ENCODE results near the gene TMEM178A. TPM values are rescaled to one million over a fixed set of nuclear protein-coding genes. Genes with fewer than 3 reads are reported as not detected.

TMEM178A gene
- total and polyA plus RNA-seq, 2 of the 4 experiments (the other 2 are of a cell fraction), result 0.18 to 1.8 TPM

DNA sequence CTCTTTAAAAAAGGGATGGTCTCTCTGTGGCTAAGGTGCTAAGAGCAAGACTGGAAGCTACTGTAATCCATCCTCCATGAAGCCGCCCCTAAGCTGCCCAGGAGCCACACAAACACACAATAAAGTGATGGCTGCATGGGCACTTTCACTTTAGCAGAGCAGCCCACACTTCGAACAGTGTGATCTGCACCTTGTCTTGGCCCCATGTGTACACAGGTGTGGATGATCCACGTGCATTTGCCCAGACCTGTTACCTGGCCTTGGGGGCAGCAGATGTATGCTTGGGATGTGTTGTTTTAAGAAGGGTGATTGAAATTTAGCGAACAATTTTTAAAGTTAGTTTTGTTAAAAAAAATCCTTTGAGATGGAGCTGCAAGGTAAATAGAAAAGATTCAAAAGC is 39.9 kb downstream of the TMEM178A start:
- Histone ChIP-seq H2BK20ac (ENCODE audit: low read depth, low read length) (no peak overlapping the region), H2AK5ac (ENCODE audit: low read depth, low read length) (no peak overlapping the region), H3K9me1 (ENCODE audit: insufficient read depth, low read length) (no peaks in the 10 kb centered on the region), H3K23ac (ENCODE audit: low read depth, low read length) (no peak overlapping the region), H3K36me3 (ENCODE audit: control insufficient read depth, insufficient read depth, low read length) (no peaks in the 10 kb centered on the region), H3K56ac (ENCODE audit: extremely low read depth, insufficient read depth, low read length) (no peak overlapping the region), H2BK5ac (ENCODE audit: low read depth, low read length, poor library complexity, severe bottlenecking) (no peak overlapping the region), H4K5ac (ENCODE audit: low read depth, low read length) (no peak overlapping the region), H3K4ac (ENCODE audit: low read depth, low read length) (no peak overlapping the region), H3K4me2 (ENCODE audit: low read depth, low read length) (no peak overlapping the region), H3K9ac (ENCODE audit: low read depth, low read length) (no peak overlapping the region), H3K4me1 (ENCODE audit: control insufficient read depth, insufficient read depth, low read length) (no peaks in the 10 kb centered on the region), H2BK15ac (ENCODE audit: low read depth, low read length) (no peak overlapping the region), H3K14ac (replicated peaks; ENCODE audit: low read depth, low read length) (no peak overlapping the region), H3K9me3 (ENCODE audit: control insufficient read depth, insufficient read depth, low read length) (peaks cover 8% of the 10 kb centered on the region), H3K4me3 (ENCODE audit: insufficient read depth, low read depth, low read length) (no peak overlapping the region), H4K91ac (ENCODE audit: insufficient read depth, low read depth, low read length) (no peak overlapping the region), H3K27ac (ENCODE audit: insufficient read depth, low read length) (no peak overlapping the region), H4K20me1 (ENCODE audit: insufficient read depth, low read length) (no peaks in the 10 kb centered on the region), H2AK9ac (replicated peaks; ENCODE audit: low read depth, low read length, poor library complexity) (no peak overlapping the region), H3K18ac (ENCODE audit: low read depth, low read length) (no peak overlapping the region), H2AFZ (replicated peaks; ENCODE audit: low read length, poor library complexity) (peak overlapping the region; percentile 9), H2BK120ac (ENCODE audit: low read depth, low read length) (no peak overlapping the region), H4K8ac (ENCODE audit: low read depth in 2 of 2, low read length in 2 of 2) (no peak overlapping the region), H3K27me3 (ENCODE audit: control insufficient read depth, insufficient read depth, low read length) (no peaks in the 10 kb centered on the region), H3K79me1 (ENCODE audit: low read depth in 1 of 2, low read length in 2 of 2) (no peaks in the 10 kb centered on the region)
- POLR2A ChIA-PET (ENCODE audit: unreplicated experiment), result no interaction called here
- dilution Hi-C loops (cut with HindIII; ENCODE audit: low sequenced_read_pairs, unreplicated experiment) (no loop called here), intact Hi-C loops (cut with micrococcal nuclease) (no loop called here), in situ Hi-C loops (cut with MboI; ENCODE audit: low sequenced_read_pairs) (no loop called here)
- DNase-seq (no peak), ATAC-seq (ENCODE audit: low read depth) (no peak)
- CTCF ChIA-PET, result no interaction called here
- 100% methylated on average over 1 of the region's 4 CpGs for WGBS, 2 experiments (ENCODE audit: extremely low coverage in 2 of 2, insufficient read length in 1 of 2)
- no peak for TF ChIP-seq SMC3 (IDR thresholded peaks at IDR 0.05; ENCODE audit: low read depth, low read length)
- TF ChIP-seq, protein P1, sequence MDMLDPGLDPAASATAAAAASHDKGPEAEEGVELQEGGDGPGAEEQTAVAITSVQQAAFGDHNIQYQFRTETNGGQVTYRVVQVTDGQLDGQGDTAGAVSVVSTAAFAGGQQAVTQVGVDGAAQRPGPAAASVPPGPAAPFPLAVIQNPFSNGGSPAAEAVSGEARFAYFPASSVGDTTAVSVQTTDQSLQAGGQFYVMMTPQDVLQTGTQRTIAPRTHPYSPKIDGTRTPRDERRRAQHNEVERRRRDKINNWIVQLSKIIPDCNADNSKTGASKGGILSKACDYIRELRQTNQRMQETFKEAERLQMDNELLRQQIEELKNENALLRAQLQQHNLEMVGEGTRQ (IDR thresholded peaks at IDR 0.05; ENCODE audit: low read depth, low read length), result no peak
- TF ChIP-seq FOS (IDR thresholded peaks at IDR 0.05; ENCODE audit: low read depth, low read length), result no peak
- TF ChIP-seq NFE2L2 (IDR thresholded peaks at IDR 0.05; ENCODE audit: low read depth, low read length), result no peak
- TF ChIP-seq POLR2A (IDR thresholded peaks at IDR 0.05; ENCODE audit: low read depth, low read length), result no peak
- TF ChIP-seq, protein P2, sequence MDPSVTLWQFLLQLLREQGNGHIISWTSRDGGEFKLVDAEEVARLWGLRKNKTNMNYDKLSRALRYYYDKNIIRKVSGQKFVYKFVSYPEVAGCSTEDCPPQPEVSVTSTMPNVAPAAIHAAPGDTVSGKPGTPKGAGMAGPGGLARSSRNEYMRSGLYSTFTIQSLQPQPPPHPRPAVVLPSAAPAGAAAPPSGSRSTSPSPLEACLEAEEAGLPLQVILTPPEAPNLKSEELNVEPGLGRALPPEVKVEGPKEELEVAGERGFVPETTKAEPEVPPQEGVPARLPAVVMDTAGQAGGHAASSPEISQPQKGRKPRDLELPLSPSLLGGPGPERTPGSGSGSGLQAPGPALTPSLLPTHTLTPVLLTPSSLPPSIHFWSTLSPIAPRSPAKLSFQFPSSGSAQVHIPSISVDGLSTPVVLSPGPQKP (IDR thresholded peaks at IDR 0.05; ENCODE audit: borderline replicate concordance, low read depth, low read length), result no peak
- TF ChIP-seq CHD1 (IDR thresholded peaks at IDR 0.05; ENCODE audit: low read depth, low read length), result no peak
- TF ChIP-seq MAFK (IDR thresholded peaks at IDR 0.05; ENCODE audit: low read depth, low read length), result no peak
- TF ChIP-seq, protein P3, sequence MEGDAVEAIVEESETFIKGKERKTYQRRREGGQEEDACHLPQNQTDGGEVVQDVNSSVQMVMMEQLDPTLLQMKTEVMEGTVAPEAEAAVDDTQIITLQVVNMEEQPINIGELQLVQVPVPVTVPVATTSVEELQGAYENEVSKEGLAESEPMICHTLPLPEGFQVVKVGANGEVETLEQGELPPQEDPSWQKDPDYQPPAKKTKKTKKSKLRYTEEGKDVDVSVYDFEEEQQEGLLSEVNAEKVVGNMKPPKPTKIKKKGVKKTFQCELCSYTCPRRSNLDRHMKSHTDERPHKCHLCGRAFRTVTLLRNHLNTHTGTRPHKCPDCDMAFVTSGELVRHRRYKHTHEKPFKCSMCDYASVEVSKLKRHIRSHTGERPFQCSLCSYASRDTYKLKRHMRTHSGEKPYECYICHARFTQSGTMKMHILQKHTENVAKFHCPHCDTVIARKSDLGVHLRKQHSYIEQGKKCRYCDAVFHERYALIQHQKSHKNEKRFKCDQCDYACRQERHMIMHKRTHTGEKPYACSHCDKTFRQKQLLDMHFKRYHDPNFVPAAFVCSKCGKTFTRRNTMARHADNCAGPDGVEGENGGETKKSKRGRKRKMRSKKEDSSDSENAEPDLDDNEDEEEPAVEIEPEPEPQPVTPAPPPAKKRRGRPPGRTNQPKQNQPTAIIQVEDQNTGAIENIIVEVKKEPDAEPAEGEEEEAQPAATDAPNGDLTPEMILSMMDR (conservative IDR thresholded peaks at IDR 0.05; ENCODE audit: low read depth, low read length), result no peak
- no peak for TF ChIP-seq MXI1 (IDR thresholded peaks at IDR 0.05; ENCODE audit: borderline replicate concordance, low read depth, low read length)
- TF ChIP-seq CEBPB (IDR thresholded peaks at IDR 0.05; ENCODE audit: low read depth, low read length), result no peak
- no peak for TF ChIP-seq MAZ (IDR thresholded peaks at IDR 0.05; ENCODE audit: borderline replicate concordance, low read depth, low read length)
- no peak for TF ChIP-seq RCOR1 (IDR thresholded peaks at IDR 0.05; ENCODE audit: insufficient replicate concordance, low read length)
- TF ChIP-seq BHLHE40 (IDR thresholded peaks at IDR 0.05; ENCODE audit: low read depth, low read length), result no peak
- no peak for TF ChIP-seq RFX5 (IDR thresholded peaks at IDR 0.05; ENCODE audit: low read depth, low read length)
- TF ChIP-seq RAD21 (IDR thresholded peaks at IDR 0.05; ENCODE audit: low read length), result no peak
- no TSS peak for BruUV-seq (replicated peaks)

All from IMR-90 (cell line).